Activated CD4-positive, alpha-beta T cell treated with anti-CD3 and anti-CD28 coated beads for 36 hours (primary cell): ENCODE results near the gene GXYLT2. TPM values are rescaled to one million over a fixed set of nuclear protein-coding genes. Genes with fewer than 3 reads are reported as not detected.
A peak's percentile ranks its signal among the peaks of the same experiment; 100 is the strongest.
"Not testable (repeated sequence)": the region's sequence is repeated elsewhere in the genome, so short reads cannot be mapped to it uniquely, and the experiment has no call there.

ENCODE experiments used
- ATAC-seq: fragments of 200-7000 bp; cut with Tn5 transposase; one replicate; pipeline ENCODE4 v1.10.0; 2021; ENCODE audit warnings: mild to moderate bottlenecking, moderate library complexity
- CTCF ChIA-PET: fragments of 350-600 bp; sonication (Branson Sonifier 250); formaldehyde crosslinking; loops from one replicate; lab custom pipeline; 2021; ENCODE audit warnings: antibody characterized with exemption; lab: Charles Lee
- POLR2A ChIA-PET: fragments of 350-600 bp; sonication (Branson Sonifier 250); formaldehyde crosslinking; loops from one replicate; lab custom pipeline; 2021; ENCODE audit warnings: antibody characterized with exemption, inconsistent platforms; lab: Charles Lee
- DNase-seq: peaks from one replicate; pipeline ENCODE4 v3.0.0-alpha.2; 2020
- H3K27ac Mint-ChIP-seq: one replicate; pipeline ENCODE4 v1.8.0; 2021; ENCODE audit warnings: mixed read lengths
- H3K27me3 Mint-ChIP-seq: one replicate; pipeline ENCODE4 v1.8.0; 2021; ENCODE audit warnings: mixed read lengths
- H3K36me3 Mint-ChIP-seq: one replicate; pipeline ENCODE4 v1.8.0; 2021; ENCODE audit warnings: low read depth, mixed read lengths
- H3K4me1 Mint-ChIP-seq: one replicate; pipeline ENCODE4 v1.8.0; 2021; ENCODE audit warnings: mixed read lengths
- H3K4me3 Mint-ChIP-seq: one replicate; pipeline ENCODE4 v1.8.0; 2021; ENCODE audit warnings: mild to moderate bottlenecking, moderate library complexity, mixed read lengths
- H3K9me3 Mint-ChIP-seq: one replicate; pipeline ENCODE4 v1.8.0; 2021; ENCODE audit warnings: low read depth, mixed read lengths
- intact Hi-C, 2 experiments: fragments of 100-400 bp; cut with DNase I in 1 of 2; cut with micrococcal nuclease in 1 of 2; formaldehyde crosslinking; loops; one replicate each; pipeline versions ENCODE4 v1.14.2 to v1.15.1; 2022 to 2024; cut with DNase I, micrococcal nuclease
- total RNA-seq, 2 experiments: library from RNA; stranded (reverse); gene quantifications; one replicate each; pipeline ENCODE4 v1.2.3, GENCODE V29; 2021

Gene GXYLT2
- total RNA-seq, 2 experiments from 2014 or later = 0.07 TPM; not detected in 1

DNA sequence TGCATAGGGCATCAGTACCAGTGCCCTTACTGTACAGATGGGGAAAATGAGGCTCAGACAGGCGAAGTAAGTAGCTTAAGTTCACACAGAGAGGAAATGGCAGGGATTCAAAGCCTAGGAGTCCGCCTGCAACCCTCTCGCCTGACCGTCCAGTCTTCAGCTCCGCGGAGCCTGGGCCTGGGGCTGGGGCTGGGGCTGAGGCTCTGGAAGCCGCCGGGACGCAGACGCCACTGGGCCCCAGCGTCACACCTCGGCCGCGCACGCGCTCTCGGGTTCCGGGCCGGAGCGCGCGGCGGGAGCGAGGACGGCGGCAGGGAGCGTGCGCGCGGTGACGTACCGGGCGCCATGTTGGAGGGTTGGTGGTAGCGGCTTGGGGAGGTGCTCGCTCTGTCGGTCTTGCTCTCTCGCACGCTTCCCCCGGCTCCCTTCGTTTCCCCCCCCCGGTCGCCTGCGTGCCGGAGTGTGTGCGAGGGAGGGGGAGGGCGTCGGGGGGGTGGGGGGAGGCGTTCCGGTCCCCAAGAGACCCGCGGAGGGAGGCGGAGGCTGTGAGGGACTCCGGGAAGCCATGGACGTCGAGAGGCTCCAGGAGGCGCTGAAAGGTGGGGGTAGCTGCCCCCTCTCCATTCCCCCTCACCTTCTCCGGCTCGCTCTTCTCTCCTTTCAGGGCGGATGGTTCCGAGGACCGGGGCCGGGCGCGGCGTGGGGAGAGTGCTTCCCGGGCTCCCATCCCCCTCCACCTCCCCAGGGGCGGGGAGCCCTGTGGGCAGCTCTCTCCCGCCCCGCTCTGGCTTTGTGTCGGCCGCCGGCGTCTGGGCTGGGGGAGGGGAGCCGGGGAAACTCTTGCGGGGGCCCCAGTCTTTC, 108.9 kb downstream of the GXYLT2 start, which contains the start of gene PPP4R2:
Gene PPP4R2 (plus strand): TSS at position 339 of the 861 bp plus-strand sequence. CDS start 227 bp downstream, at position 566.
- ATAC-seq = peak; percentile 88
- intact Hi-C loops = loop anchor here (1.0 to 10.0 kb wide), 8 partner anchors 19 to 1272 kb away; partner anchors contain the start of genes SHQ1 (in 2 of the 2) and EIF4E3 (in 1 of the 2)
- H3K9me3 Mint-ChIP-seq = no peaks in the 10 kb centered on the region
- POLR2A ChIA-PET = interaction anchor here (0.6 kb wide), 1 partner anchor 144 kb away, joined by 3 read pairs; no protein-coding TSS in a partner anchor
- peak within 1 kb of the TSS; percentile 93 for H3K27ac Mint-ChIP-seq
- H3K36me3 Mint-ChIP-seq = peaks cover 37% of the 10 kb centered on the region
- H3K27me3 Mint-ChIP-seq = no peaks in the 10 kb centered on the region
- CTCF ChIA-PET = interaction anchor here (0.7 to 5.9 kb wide), 4 partner anchors 9 to 568 kb away, joined by 3 to 29 read pairs (median 3); no protein-coding TSS in a partner anchor
- DNase-seq = peak; percentile 94
- H3K4me1 Mint-ChIP-seq = peaks cover 35% of the 10 kb centered on the region
- H3K4me3 Mint-ChIP-seq = peak within 1 kb of the TSS; percentile 85

DNA sequence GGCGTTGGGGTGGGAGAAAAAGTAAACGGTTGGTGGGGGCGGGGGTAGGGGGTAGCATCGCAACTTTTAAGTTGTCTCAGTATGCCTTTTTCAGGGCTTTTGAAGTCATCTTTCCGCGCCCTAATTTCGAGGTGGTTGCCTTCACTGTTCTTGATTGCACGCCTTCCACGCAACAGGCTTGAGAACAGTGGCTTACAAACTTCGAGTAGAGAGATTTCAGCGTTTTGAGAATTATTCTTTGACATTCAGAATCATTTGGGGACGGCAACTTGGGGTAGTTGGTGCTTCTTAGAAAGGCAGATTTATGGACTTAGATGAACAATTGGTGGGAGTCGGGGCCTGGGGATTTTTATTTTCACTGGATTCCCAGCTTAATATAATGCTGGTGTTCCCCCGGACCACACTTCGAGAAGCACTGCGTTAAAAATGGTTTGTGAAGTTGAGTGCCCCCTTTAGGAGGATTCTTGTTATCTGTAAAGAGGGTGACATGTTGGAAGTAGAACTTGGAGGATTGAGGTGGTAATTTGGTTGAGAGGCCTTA, 109.6 kb downstream of the GXYLT2 start:
- peak overlapping the region; percentile 85 for H3K4me3 Mint-ChIP-seq

DNA sequence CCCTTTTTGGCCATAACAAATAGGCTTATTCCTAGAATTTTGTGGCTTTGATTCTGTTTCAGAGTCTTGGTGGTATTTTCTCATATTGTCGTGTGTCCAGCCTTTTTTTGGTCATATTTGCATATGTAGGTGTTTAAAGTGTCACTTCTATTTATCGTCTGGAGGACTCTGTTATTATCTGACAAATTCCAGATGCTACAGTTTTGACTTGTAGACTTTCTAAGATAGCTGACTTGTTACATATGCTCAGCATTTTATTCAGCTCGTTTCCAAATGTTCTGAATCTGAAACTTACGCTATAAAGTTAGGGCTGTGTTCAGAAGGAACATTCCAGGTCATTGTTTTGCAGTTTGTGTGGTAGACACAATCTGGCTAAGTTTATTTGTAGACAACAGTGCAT, 110.6 kb downstream of the GXYLT2 start:
- POLR2A ChIA-PET = interaction anchor here (0.6 kb wide), 1 partner anchor 10 kb away, joined by 4 read pairs; no protein-coding TSS in a partner anchor
- H3K36me3 Mint-ChIP-seq = peaks cover 48% of the 10 kb centered on the region
- no peak for ATAC-seq

More for the DNA sequence above, 109.6 kb downstream of the GXYLT2 start:
- ATAC-seq (peak; percentile 20), DNase-seq (peak; percentile 69)
- Mint-ChIP-seq H3K36me3 (peaks cover 43% of the 10 kb centered on the region), H3K27me3 (no peaks in the 10 kb centered on the region), H3K9me3 (no peaks in the 10 kb centered on the region), H3K4me1 (peaks cover 42% of the 10 kb centered on the region), H3K27ac (peak overlapping the region; percentile 93)
- intact Hi-C loops = loop anchor here (1.0 to 10.0 kb wide), 6 partner anchors 20 to 1273 kb away; partner anchors contain the start of genes EIF4E3 (in 1 of the 2) and SHQ1 (in 1 of the 2)
- ChIA-PET CTCF (interaction anchor here (0.7 to 5.9 kb wide), 6 partner anchors 10 to 568 kb away, joined by 3 to 29 read pairs (median 4); no protein-coding TSS in a partner anchor), POLR2A (interaction anchor here (0.6 kb wide), 1 partner anchor 145 kb away, joined by 3 read pairs; no protein-coding TSS in a partner anchor)

DNA sequence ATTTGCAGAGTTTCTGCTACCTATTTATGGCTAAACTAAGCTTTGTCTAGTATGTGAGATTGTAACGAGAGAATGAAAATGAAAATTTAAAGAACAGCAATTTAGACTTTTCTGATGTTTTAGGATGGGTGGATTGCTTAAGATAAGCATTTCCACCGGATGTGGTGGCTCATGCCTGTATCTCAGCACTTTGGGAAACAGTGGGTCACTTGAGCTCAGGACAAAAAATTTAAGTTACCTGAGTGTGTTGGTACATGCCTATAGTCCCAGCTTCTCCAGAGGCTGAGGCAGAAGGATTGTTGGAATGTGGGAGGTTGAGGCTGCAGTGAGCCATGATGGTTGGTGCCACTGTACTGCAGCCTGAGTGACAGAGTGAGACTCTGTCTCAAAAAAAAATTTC, 112.1 kb downstream of the GXYLT2 start:
- CTCF ChIA-PET = interaction anchor here (0.8 to 5.9 kb wide), 6 partner anchors 8 to 59 kb away, joined by 3 to 29 read pairs (median 4); no protein-coding TSS in a partner anchor
- intact Hi-C loops = loop anchor here (2.0 to 10.0 kb wide), 3 partner anchors 42 to 1275 kb away; partner anchors contain the start of gene EIF4E3 (in 1 of the 2)
- POLR2A ChIA-PET = interaction anchor here (1.6 kb wide), 1 partner anchor 11 kb away, joined by 8 read pairs; no protein-coding TSS in a partner anchor
- DNase-seq = peak; percentile 38
- peak overlapping the region; percentile 93 for H3K27ac Mint-ChIP-seq
- peaks cover 64% of the 10 kb centered on the region for H3K4me1 Mint-ChIP-seq
- peaks cover 62% of the 10 kb centered on the region for H3K36me3 Mint-ChIP-seq
- H3K27me3 Mint-ChIP-seq = no peaks in the 10 kb centered on the region
- peak overlapping the region; percentile 85 for H3K4me3 Mint-ChIP-seq
- no peak for ATAC-seq
- H3K9me3 Mint-ChIP-seq = no peaks in the 10 kb centered on the region

More for the DNA sequence above, 110.6 kb downstream of the GXYLT2 start:
- Mint-ChIP-seq H3K4me3 (peak overlapping the region; percentile 85), H3K4me1 (peaks cover 51% of the 10 kb centered on the region), H3K27ac (peak overlapping the region; percentile 79), H3K27me3 (no peaks in the 10 kb centered on the region), H3K9me3 (no peaks in the 10 kb centered on the region)
- CTCF ChIA-PET = interaction anchor here (0.6 to 5.9 kb wide), 7 partner anchors 11 to 147 kb away, joined by 3 to 29 read pairs (median 4); no protein-coding TSS in a partner anchor
- no peak for DNase-seq
- intact Hi-C loops = loop anchor here (5.0 to 10.0 kb wide), 2 partner anchors 44 to 1274 kb away; partner anchors contain the start of gene EIF4E3 (in 1 of the 2)

DNA sequence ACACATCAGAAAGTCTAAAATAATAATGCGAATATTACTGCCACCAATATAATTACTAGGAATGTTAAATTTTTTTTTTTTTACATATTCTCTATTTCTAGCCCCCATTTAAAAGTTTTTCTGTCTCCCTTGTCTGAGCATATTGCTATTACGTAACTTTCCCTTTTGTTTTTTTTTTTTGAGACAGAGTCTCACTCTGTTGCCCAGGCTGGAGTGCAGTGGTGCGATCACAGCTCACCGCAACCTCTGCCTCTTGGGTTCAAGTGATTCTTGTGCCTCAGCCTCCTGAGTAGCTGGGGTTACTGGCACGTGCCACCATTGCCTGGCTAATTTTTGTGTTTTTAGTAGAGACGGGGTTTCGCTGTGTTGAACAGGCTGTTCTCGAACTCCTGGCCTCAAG, 115.2 kb downstream of the GXYLT2 start:
- Mint-ChIP-seq H3K27ac (peak overlapping the region; percentile 65), H3K36me3 (peaks cover 83% of the 10 kb centered on the region), H3K4me1 (peaks cover 85% of the 10 kb centered on the region)
- CTCF ChIA-PET = interaction anchor here (0.6 kb wide), 1 partner anchor 9 kb away, joined by 3 read pairs; no protein-coding TSS in a partner anchor
- H3K9me3 Mint-ChIP-seq, intact Hi-C loops, H3K4me3 Mint-ChIP-seq, H3K27me3 Mint-ChIP-seq, POLR2A ChIA-PET, ATAC-seq, DNase-seq: not testable (repeated sequence)

DNA sequence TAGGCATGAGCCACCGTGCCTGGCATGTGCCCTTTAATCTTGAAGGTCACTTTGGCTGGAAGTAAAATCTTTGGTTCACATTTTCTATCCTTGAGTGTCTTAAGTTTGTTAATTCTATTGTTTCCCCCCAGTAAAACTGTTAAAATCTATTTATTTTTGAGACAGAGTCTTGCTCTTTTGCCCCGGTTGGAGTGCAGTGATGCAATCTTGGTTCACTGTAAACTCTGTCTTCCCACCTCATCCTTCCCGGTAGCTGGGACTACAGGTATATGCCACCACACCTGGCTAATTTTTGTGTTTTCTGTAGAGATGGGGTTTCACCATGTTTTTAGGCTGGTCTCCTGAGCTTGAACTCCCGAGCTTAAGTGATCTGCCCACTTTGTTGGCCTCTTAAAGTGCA, 116.5 kb downstream of the GXYLT2 start:
- peaks cover 88% of the 10 kb centered on the region for H3K4me1 Mint-ChIP-seq
- DNase-seq = no peak
- POLR2A ChIA-PET = no interaction called here
- intact Hi-C loops = no loop called here
- no peak overlapping the region for H3K4me3 Mint-ChIP-seq
- H3K27ac Mint-ChIP-seq = no peak overlapping the region
- CTCF ChIA-PET = interaction anchor here (0.7 to 1.4 kb wide), 2 partner anchors 51 to 1098 kb away, joined by 3 to 4 read pairs; no protein-coding TSS in a partner anchor
- no peaks in the 10 kb centered on the region for H3K27me3 Mint-ChIP-seq
- H3K9me3 Mint-ChIP-seq = peaks cover 2% of the 10 kb centered on the region
- H3K36me3 Mint-ChIP-seq = peaks cover 82% of the 10 kb centered on the region
- no peak for ATAC-seq

DNA sequence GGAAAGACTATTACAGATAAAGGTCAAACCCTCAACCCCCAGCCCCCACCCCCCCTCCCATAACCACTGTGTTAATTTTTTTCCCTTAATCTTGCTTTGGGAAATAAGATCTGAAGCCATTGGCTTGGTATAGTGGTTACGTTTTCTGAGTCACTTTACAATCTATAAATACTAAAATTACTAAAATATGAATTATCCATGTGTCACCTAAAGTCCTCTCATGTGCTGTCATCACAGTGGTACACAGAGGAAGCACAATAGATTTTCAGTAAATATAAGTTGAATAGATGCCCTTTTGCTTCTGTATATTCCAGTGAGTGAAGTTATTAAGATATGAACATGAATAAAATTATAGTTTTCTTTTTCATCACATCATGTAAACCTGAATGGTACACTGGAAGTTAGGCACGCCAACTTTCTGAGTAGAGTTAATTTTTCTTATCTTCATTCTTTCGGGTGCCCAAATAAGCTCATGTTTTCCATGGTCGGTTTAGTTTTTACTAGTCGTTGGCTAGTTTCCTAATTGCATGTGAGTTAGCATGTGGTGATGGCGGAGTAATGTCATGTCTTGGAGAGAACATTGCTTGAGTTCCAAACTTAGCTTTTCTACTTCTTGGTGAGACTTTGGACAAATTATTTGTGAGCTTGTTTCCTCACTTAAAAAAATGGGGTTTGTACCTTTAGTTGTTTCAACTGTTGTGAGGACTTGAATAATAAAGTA, 120.3 kb downstream of the GXYLT2 start:
- Mint-ChIP-seq H3K36me3 (peaks cover 73% of the 10 kb centered on the region), H3K9me3 (peaks cover 2% of the 10 kb centered on the region), H3K4me3 (no peak overlapping the region), H3K27ac (peak overlapping the region; percentile 69), H3K4me1 (peaks cover 90% of the 10 kb centered on the region), H3K27me3 (no peaks in the 10 kb centered on the region)
- ChIA-PET CTCF (interaction anchor here (0.7 to 1.5 kb wide), 6 partner anchors 8 to 135 kb away, joined by 3 to 5 read pairs (median 3); no protein-coding TSS in a partner anchor), POLR2A (interaction anchor here (0.6 to 0.7 kb wide), 4 partner anchors 9 to 1345 kb away, joined by 3 to 8 read pairs (median 4); no protein-coding TSS in a partner anchor)
- peak; percentile 79 for ATAC-seq
- intact Hi-C loops = no loop called here
- no peak for DNase-seq

DNA sequence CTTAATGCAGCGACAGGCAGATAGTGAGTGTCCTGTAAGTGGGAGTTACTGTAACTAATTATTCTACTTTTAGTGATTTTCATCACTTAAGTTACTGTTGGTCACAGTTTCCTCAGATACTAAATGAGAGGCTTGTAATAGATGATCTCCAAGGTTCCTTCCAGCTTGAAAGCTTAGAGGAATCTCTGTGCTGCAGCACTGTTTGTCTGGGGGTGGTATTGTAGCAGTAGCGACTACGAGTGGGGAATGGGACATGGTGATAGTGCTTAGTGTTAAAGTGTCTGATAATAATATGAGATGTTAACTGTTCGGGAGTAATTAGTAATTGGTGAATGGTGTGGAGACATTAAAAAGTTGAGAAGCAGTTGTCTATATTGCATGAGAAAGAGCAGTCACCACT, 121.2 kb downstream of the GXYLT2 start:
- peaks cover 2% of the 10 kb centered on the region for H3K9me3 Mint-ChIP-seq
- peaks cover 88% of the 10 kb centered on the region for H3K4me1 Mint-ChIP-seq
- H3K27me3 Mint-ChIP-seq = no peaks in the 10 kb centered on the region
- intact Hi-C loops = no loop called here
- ATAC-seq (no peak), DNase-seq (no peak)
- H3K27ac Mint-ChIP-seq = peak overlapping the region; percentile 69
- ChIA-PET CTCF (interaction anchor here (1.0 to 1.5 kb wide), 2 partner anchors 16 to 20 kb away, joined by 3 to 5 read pairs; no protein-coding TSS in a partner anchor), POLR2A (interaction anchor here (0.6 to 1.0 kb wide), 2 partner anchors 43 to 57 kb away, joined by 3 to 8 read pairs; no protein-coding TSS in a partner anchor)
- H3K36me3 Mint-ChIP-seq = peaks cover 67% of the 10 kb centered on the region
- no peak overlapping the region for H3K4me3 Mint-ChIP-seq

DNA sequence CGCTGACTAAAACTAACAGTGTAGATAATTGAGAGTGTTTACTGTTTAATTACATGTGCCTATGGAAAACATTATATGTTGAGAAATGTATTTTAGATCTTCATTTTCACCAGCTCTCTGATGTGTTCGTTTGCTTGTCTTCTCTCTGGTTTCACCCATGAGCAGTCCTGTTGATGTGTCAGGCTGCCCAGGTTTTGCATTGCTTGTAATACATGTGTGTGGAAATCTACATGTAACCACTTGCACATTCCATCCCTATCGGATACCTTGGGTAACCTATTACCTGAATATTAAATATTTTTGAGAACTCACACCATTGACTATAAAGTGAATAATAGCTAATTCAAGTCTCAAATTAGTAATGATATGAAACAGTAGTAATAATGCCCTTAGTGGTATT, 121.9 kb downstream of the GXYLT2 start:
- no peak overlapping the region for H3K27ac Mint-ChIP-seq
- H3K36me3 Mint-ChIP-seq = peaks cover 63% of the 10 kb centered on the region
- H3K27me3 Mint-ChIP-seq = no peaks in the 10 kb centered on the region
- H3K9me3 Mint-ChIP-seq = peaks cover 2% of the 10 kb centered on the region
- H3K4me1 Mint-ChIP-seq = peaks cover 84% of the 10 kb centered on the region
- no peak overlapping the region for H3K4me3 Mint-ChIP-seq
- ATAC-seq = no peak
- ChIA-PET CTCF (interaction anchor here (0.6 to 1.1 kb wide), 3 partner anchors 49 to 59 kb away, joined by 3 read pairs; no protein-coding TSS in a partner anchor), POLR2A (interaction anchor here (0.6 to 1.0 kb wide), 2 partner anchors 44 to 705 kb away, joined by 3 read pairs; no protein-coding TSS in a partner anchor)
- intact Hi-C loops = no loop called here
- no peak for DNase-seq

DNA sequence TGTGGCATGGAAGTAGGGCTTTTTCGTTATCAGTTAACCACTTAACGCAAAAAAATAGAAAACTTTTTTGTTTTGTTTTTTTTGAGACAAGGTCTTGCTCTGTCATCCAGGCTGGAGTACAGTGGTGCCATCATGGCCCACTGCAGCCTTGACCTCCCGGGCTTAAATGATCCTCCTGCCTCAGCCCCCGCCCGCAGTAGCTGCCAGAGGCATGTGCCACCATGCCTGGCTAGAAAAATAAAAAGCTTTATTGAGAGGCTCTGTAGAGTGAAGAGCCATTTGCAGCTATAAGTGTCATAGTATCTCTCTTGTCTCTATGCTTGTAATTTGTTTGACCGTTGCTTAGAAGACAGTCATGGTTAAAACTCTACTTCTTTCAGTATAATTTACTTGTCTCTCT, 122.3 kb downstream of the GXYLT2 start:
- no peak overlapping the region for H3K27ac Mint-ChIP-seq
- no peaks in the 10 kb centered on the region for H3K27me3 Mint-ChIP-seq
- H3K9me3 Mint-ChIP-seq = peaks cover 2% of the 10 kb centered on the region
- H3K36me3 Mint-ChIP-seq = peaks cover 62% of the 10 kb centered on the region
- ChIA-PET CTCF (interaction anchor here (0.6 to 2.0 kb wide), 6 partner anchors 10 to 60 kb away, joined by 3 to 12 read pairs (median 4); no protein-coding TSS in a partner anchor), POLR2A (interaction anchor here (0.6 to 1.1 kb wide), 3 partner anchors 9 to 705 kb away, joined by 3 to 8 read pairs (median 3); no protein-coding TSS in a partner anchor)
- peaks cover 82% of the 10 kb centered on the region for H3K4me1 Mint-ChIP-seq
- DNase-seq = no peak
- H3K4me3 Mint-ChIP-seq = no peak overlapping the region
- ATAC-seq = no peak
- intact Hi-C loops = no loop called here
